ENCODE measurements around the gene TBC1D8. TPM values are rescaled to one million over a fixed set of nuclear protein-coding genes. Genes with fewer than 3 reads are reported as not detected.

The TBC1D8 gene
- total and polyA plus RNA-seq, 4 donors, result 10.4 to 38.6 (median 13.4) TPM

DNA sequence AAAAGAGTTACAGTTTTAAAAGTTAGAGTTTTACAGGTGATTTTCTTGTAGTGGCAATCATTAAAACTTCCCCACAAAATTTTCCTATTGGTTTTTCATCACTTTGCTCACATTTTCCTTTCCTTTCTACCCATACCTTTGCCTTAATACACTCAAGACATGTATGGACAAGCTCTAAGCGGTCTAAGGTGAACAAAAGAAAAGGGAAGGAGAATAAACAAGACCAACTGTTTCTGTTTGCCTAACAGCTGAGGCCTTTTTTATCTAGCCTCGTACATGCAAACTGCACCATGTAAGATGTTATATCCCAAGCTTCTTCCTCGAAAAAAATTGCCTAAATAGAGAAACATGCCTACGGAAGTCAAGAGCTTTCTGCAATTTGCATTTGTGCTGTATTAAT, 33.9 kb upstream of the TBC1D8 start:
- no peak for DNase-seq (ENCODE audit: low spot score)
- Histone ChIP-seq H3K27ac (ENCODE audit: low read depth in 1 of 2, low read length in 2 of 2) (no peak overlapping the region), H3K9me3 (ENCODE audit: control insufficient read depth in 4 of 4, low read length in 3 of 4) (no peaks in the 10 kb centered on the region), H3K4me3 (ENCODE audit: low read depth in 1 of 3, low read length in 3 of 3) (no peak overlapping the region), H3K27me3 (ENCODE audit: control insufficient read depth in 4 of 4, insufficient read depth in 4 of 4, low read length in 3 of 4) (no peaks in the 10 kb centered on the region), H3K9ac (ENCODE audit: low read depth in 1 of 2, low read length in 2 of 2) (no peak overlapping the region), H3K4me1 (ENCODE audit: control insufficient read depth in 4 of 4, insufficient read depth in 4 of 4, low read length in 3 of 4) (no peaks in the 10 kb centered on the region), H3K36me3 (ENCODE audit: control insufficient read depth in 4 of 4, insufficient read depth in 3 of 4, low read depth in 1 of 4, low read length in 3 of 4) (no peaks in the 10 kb centered on the region)
- 88% methylated on average over 4 of the region's 4 CpGs for WGBS
- TF ChIP-seq, protein P1, sequence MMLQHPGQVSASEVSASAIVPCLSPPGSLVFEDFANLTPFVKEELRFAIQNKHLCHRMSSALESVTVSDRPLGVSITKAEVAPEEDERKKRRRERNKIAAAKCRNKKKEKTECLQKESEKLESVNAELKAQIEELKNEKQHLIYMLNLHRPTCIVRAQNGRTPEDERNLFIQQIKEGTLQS (IDR thresholded peaks at IDR 0.05), result no peak
- no peak for TF ChIP-seq RXRA (IDR thresholded peaks at IDR 0.05)
- TF ChIP-seq, protein P2, sequence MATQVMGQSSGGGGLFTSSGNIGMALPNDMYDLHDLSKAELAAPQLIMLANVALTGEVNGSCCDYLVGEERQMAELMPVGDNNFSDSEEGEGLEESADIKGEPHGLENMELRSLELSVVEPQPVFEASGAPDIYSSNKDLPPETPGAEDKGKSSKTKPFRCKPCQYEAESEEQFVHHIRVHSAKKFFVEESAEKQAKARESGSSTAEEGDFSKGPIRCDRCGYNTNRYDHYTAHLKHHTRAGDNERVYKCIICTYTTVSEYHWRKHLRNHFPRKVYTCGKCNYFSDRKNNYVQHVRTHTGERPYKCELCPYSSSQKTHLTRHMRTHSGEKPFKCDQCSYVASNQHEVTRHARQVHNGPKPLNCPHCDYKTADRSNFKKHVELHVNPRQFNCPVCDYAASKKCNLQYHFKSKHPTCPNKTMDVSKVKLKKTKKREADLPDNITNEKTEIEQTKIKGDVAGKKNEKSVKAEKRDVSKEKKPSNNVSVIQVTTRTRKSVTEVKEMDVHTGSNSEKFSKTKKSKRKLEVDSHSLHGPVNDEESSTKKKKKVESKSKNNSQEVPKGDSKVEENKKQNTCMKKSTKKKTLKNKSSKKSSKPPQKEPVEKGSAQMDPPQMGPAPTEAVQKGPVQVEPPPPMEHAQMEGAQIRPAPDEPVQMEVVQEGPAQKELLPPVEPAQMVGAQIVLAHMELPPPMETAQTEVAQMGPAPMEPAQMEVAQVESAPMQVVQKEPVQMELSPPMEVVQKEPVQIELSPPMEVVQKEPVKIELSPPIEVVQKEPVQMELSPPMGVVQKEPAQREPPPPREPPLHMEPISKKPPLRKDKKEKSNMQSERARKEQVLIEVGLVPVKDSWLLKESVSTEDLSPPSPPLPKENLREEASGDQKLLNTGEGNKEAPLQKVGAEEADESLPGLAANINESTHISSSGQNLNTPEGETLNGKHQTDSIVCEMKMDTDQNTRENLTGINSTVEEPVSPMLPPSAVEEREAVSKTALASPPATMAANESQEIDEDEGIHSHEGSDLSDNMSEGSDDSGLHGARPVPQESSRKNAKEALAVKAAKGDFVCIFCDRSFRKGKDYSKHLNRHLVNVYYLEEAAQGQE (IDR thresholded peaks at IDR 0.05), result no peak
- TF ChIP-seq, protein P3, sequence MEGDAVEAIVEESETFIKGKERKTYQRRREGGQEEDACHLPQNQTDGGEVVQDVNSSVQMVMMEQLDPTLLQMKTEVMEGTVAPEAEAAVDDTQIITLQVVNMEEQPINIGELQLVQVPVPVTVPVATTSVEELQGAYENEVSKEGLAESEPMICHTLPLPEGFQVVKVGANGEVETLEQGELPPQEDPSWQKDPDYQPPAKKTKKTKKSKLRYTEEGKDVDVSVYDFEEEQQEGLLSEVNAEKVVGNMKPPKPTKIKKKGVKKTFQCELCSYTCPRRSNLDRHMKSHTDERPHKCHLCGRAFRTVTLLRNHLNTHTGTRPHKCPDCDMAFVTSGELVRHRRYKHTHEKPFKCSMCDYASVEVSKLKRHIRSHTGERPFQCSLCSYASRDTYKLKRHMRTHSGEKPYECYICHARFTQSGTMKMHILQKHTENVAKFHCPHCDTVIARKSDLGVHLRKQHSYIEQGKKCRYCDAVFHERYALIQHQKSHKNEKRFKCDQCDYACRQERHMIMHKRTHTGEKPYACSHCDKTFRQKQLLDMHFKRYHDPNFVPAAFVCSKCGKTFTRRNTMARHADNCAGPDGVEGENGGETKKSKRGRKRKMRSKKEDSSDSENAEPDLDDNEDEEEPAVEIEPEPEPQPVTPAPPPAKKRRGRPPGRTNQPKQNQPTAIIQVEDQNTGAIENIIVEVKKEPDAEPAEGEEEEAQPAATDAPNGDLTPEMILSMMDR (IDR thresholded peaks at IDR 0.05; ENCODE audit: low read depth, low read length, missing input control), result no peak
- TF ChIP-seq HNF4G (IDR thresholded peaks at IDR 0.05), result no peak
- no peak for TF ChIP-seq EGR1 (IDR thresholded peaks at IDR 0.05; ENCODE audit: low read depth in 2 of 2)
- no peak for TF ChIP-seq YY1 (IDR thresholded peaks at IDR 0.05)
- TF ChIP-seq, protein P4, sequence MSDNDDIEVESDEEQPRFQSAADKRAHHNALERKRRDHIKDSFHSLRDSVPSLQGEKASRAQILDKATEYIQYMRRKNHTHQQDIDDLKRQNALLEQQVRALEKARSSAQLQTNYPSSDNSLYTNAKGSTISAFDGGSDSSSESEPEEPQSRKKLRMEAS (IDR thresholded peaks at IDR 0.05), result no peak
- TF ChIP-seq TAF1 (conservative IDR thresholded peaks at IDR 0.05), result no peak
- TF ChIP-seq GABPA (IDR thresholded peaks at IDR 0.05 in 1 of 2, conservative IDR thresholded peaks at IDR 0.05 in 1 of 2), result no peak
- no peak for TF ChIP-seq HNF4A (conservative IDR thresholded peaks at IDR 0.05)
- TF ChIP-seq NR2F2 (IDR thresholded peaks at IDR 0.05), result no peak
- TF ChIP-seq RAD21 (IDR thresholded peaks at IDR 0.05), result no peak
- no peak for TF ChIP-seq SP1 (IDR thresholded peaks at IDR 0.05)
- TF ChIP-seq JUND (IDR thresholded peaks at IDR 0.05), result no peak

DNA sequence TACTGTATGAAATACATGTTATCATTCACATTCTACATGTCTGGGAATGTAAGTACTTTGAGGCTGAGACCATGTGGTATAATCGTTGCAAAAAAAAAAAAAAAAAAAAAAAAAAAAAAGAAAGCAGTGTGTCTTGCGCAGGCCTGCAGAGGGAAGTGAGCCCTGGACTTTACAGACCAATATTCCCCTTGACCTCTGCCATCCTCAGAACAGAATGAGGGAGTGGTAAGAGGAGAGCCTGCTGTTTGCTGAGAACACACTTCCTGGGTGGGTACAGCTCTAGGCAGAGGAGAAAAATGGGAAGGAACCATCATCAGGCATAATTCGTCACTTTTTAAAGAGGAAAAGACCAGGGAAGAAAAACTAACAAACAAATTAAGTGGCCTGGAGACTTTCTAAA, 28.8 kb upstream of the TBC1D8 start:
- H3K4me1 ChIP-seq (ENCODE audit: control insufficient read depth in 4 of 4, insufficient read depth in 4 of 4, low read length in 3 of 4), result peaks cover 0 to 9% (median 3%) of the 10 kb centered on the region in 4 donors
- no peaks in the 10 kb centered on the region for H3K27me3 ChIP-seq (ENCODE audit: control insufficient read depth in 4 of 4, insufficient read depth in 4 of 4, low read length in 3 of 4)
- no peak for TF ChIP-seq JUND (IDR thresholded peaks at IDR 0.05)
- TF ChIP-seq, protein P5, sequence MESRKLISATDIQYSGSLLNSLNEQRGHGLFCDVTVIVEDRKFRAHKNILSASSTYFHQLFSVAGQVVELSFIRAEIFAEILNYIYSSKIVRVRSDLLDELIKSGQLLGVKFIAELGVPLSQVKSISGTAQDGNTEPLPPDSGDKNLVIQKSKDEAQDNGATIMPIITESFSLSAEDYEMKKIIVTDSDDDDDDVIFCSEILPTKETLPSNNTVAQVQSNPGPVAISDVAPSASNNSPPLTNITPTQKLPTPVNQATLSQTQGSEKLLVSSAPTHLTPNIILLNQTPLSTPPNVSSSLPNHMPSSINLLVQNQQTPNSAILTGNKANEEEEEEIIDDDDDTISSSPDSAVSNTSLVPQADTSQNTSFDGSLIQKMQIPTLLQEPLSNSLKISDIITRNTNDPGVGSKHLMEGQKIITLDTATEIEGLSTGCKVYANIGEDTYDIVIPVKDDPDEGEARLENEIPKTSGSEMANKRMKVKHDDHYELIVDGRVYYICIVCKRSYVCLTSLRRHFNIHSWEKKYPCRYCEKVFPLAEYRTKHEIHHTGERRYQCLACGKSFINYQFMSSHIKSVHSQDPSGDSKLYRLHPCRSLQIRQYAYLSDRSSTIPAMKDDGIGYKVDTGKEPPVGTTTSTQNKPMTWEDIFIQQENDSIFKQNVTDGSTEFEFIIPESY (IDR thresholded peaks at IDR 0.05), result no peak
- TF ChIP-seq FOXA2 (IDR thresholded peaks at IDR 0.05), result no peak
- TF ChIP-seq, protein P4 (IDR thresholded peaks at IDR 0.05), result no peak
- TF ChIP-seq, protein P3 (IDR thresholded peaks at IDR 0.05; ENCODE audit: low read depth, low read length, missing input control), result no peak
- TF ChIP-seq, protein P1 (IDR thresholded peaks at IDR 0.05), result no peak
- TF ChIP-seq YY1 (IDR thresholded peaks at IDR 0.05), result no peak
- TF ChIP-seq HNF4A (conservative IDR thresholded peaks at IDR 0.05), result no peak
- TF ChIP-seq SP1 (IDR thresholded peaks at IDR 0.05), result no peak
- TF ChIP-seq TAF1 (conservative IDR thresholded peaks at IDR 0.05), result no peak
- TF ChIP-seq FOXA1 (IDR thresholded peaks at IDR 0.05), result no peak
- no peak for TF ChIP-seq RXRA (IDR thresholded peaks at IDR 0.05)
- TF ChIP-seq EGR1 (IDR thresholded peaks at IDR 0.05; ENCODE audit: low read depth in 2 of 2), result no peak
- no peak for TF ChIP-seq RAD21 (IDR thresholded peaks at IDR 0.05)
- no peak for TF ChIP-seq HNF4G (IDR thresholded peaks at IDR 0.05)
- no peaks in the 10 kb centered on the region for H3K9me3 ChIP-seq (ENCODE audit: control insufficient read depth in 4 of 4, low read length in 3 of 4)
- H3K36me3 ChIP-seq (ENCODE audit: control insufficient read depth in 4 of 4, insufficient read depth in 3 of 4, low read depth in 1 of 4, low read length in 3 of 4), result no peaks in the 10 kb centered on the region
- H3K4me3 ChIP-seq (ENCODE audit: low read depth in 1 of 3, low read length in 3 of 3), result no peak overlapping the region
- H3K27ac ChIP-seq (ENCODE audit: low read depth in 1 of 2, low read length in 2 of 2), result no peak overlapping the region
- DNase-seq (ENCODE audit: low spot score), result no peak
- no peak overlapping the region for H3K9ac ChIP-seq (ENCODE audit: low read depth in 1 of 2, low read length in 2 of 2)
- 54% methylated on average over 3 of the region's 3 CpGs for WGBS
